Keratinocyte (primary cell): ENCODE results near the gene GLB1L2.

ENCODE experiments used
- CTCF ChIP-seq, 3 experiments: IDR thresholded peaks in 1 of 3; conservative IDR thresholded peaks in 1 of 3; optimal IDR thresholded peaks in 1 of 3; 2 replicates in 2 of 3; 3 replicates in 1 of 3; pipeline versions ENCODE3 to v1.5.1; 2011; ENCODE audit warnings: low read length in 3 of 3, mild to moderate bottlenecking in 3 of 3, moderate library complexity in 2 of 3, control low read depth in 1 of 3, inconsistent platforms in 1 of 3; ENCODE audit not compliant: insufficient read depth in 2 of 3; ENCODE audit errors: extremely low read depth in 1 of 3
- EZH2 ChIP-seq: IDR thresholded peaks from one replicate; pipeline ENCODE4 v1.6.1; 2012; ENCODE audit warnings: inconsistent platforms, mild to moderate bottlenecking, low read length, moderate library complexity

- TF ChIP-seq CTCF (optimal IDR thresholded peaks at IDR 0.05 in 1 of 3, IDR thresholded peaks at IDR 0.05 in 1 of 3, conservative IDR thresholded peaks at IDR 0.05 in 1 of 3; ENCODE audit: extremely low read depth in 1 of 3, insufficient read depth in 2 of 3, low read length in 3 of 3) (peak in 1 of 3 experiments; percentile 27), EZH2 (peak; percentile 20)
Observed at GRCh38 chr11:134332189-134332631, 422 bp downstream of the GLB1L2 start.
